Vagina (tissue), 2 donors: ENCODE measurements around the gene KCNH2.

ENCODE experiments used
- CTCF ChIP-seq, 3 experiments: fragments of 450-650 bp in 2 of 3; fragments of 200-600 bp in 1 of 3; sonication (generic) in 1 of 3; IDR thresholded peaks; one replicate each; pipeline ENCODE4 v1.5.1; 2017 to 2019; ENCODE audit warnings: antibody characterized with exemption in 3 of 3, mild to moderate bottlenecking in 2 of 3, moderate library complexity in 2 of 3
- POLR2A ChIP-seq, 2 donors: fragments of 450-650 bp; IDR thresholded peaks; one replicate each; pipeline ENCODE4 v1.6.1; 2017; ENCODE audit warnings: antibody characterized with exemption in 2 of 2, mild to moderate bottlenecking in 2 of 2, moderate library complexity in 2 of 2
- POLR2AphosphoS5 ChIP-seq, 2 donors: sonication (generic); formaldehyde crosslinking; IDR thresholded peaks; one replicate each; pipeline ENCODE4 v1.9.0; 2017; ENCODE audit warnings: antibody characterized with exemption in 2 of 2, mild to moderate bottlenecking in 2 of 2, low read depth in 1 of 2; ENCODE audit not compliant: insufficient read depth in 1 of 2

DNA sequence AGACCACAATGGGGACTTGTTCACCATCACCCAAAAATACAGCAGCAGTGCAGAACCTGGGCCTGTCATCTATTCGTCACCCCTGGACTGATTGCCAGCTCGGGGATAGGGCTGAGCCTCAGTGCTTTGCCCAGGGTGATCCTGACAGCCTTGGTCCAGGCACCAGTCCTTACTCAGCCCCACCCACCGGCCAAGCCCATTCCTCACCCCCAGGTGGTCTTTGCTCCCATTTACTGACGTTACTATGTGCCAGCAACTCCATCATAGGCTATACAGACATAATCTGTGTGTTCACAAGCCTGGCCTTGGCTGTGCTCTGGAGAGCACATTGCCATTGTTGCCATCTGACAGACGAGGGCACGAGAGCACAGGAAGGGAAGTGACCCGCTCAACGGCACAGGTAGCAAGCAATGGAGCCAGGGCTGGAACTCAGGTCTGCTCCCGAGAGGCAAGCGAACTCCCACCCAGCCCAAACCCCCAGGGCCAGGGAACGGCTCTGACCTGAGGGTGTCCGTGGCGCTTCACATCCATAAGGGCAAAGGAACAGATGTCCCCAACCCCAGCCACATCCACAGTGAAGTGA, 39.3 kb upstream of the KCNH2 start:
- TF ChIP-seq CTCF (IDR thresholded peaks at IDR 0.05) (no peak), POLR2A (IDR thresholded peaks at IDR 0.05) (no peak), POLR2AphosphoS5 (IDR thresholded peaks at IDR 0.05; ENCODE audit: insufficient read depth in 1 of 2, low read depth in 1 of 2) (no peak)
